ENCODE data around the gene ZNF579. TPM values are rescaled to one million over a fixed set of nuclear protein-coding genes. Genes with fewer than 3 reads are reported as not detected.

Gene ZNF579
- total RNA-seq, 1 experiment from 2014 or later: 19.9 TPM

GRCh38 chr19:55592391-55593090 is 11.9 kb upstream of the ZNF579 start:
- H3K36me3 Mint-ChIP-seq (ENCODE audit: insufficient read depth in 1 of 3, low read depth in 3 of 3): peaks cover 27 to 32% (median 28%) of the 10 kb centered on the region in 3 experiments; a peak in 6 of 7 replicates

More at GRCh38 chr19:55592391-55593090, 11.9 kb upstream of the ZNF579 start:
- no peak overlapping the region for H3K56ac ChIP-seq (ENCODE audit: insufficient read length, low read depth, low read length)
- Mint-ChIP-seq H3K9me3 (no peaks in the 10 kb centered on the region; a peak in 1 of 5 replicates), H3K4me3 (no peak overlapping the region), H3K27me3 (ENCODE audit: low read depth) (no peaks in the 10 kb centered on the region; the same call in 1 of the 2 replicates), H3K4me1 (peaks cover 18 to 36% of the 10 kb centered on the region in 2 experiments), H3K27ac (no peak overlapping the region; a peak in 1 of 7 replicates)
- no peak overlapping the region for H3K14ac ChIP-seq (ENCODE audit: insufficient read depth, low read length)
- no peak overlapping the region for H2BK5ac ChIP-seq (ENCODE audit: insufficient read length, low read length)
- no peak overlapping the region for H3K9ac ChIP-seq (ENCODE audit: extremely low read depth, insufficient read length, low read length)
- H3K23ac ChIP-seq (ENCODE audit: insufficient read length, low read depth, low read length): no peak overlapping the region
- no peak overlapping the region for H3K4ac ChIP-seq (ENCODE audit: low read depth, low read length)
- no peak overlapping the region for H3K4me2 ChIP-seq (ENCODE audit: insufficient read depth, insufficient read length, low read length)
- H4K91ac ChIP-seq (ENCODE audit: insufficient read length, low read depth, low read length): no peak overlapping the region
- no peak for TF ChIP-seq CTCF (conservative IDR thresholded peaks at IDR 0.05)
- H3K79me2 ChIP-seq (ENCODE audit: insufficient read depth, low read length): no peaks in the 10 kb centered on the region
- DNase-seq: peak; percentile 66
- peaks cover 2% of the 10 kb centered on the region for H4K20me1 ChIP-seq (ENCODE audit: control insufficient read depth, insufficient read depth, insufficient read length)
- H3K4me1 ChIP-seq (ENCODE audit: insufficient read depth, low read length): no peaks in the 10 kb centered on the region; the same call in 1 of the 2 replicates
- no peak overlapping the region for H2BK20ac ChIP-seq (ENCODE audit: low read depth, low read length, poor library complexity, severe bottlenecking)
- H2BK12ac ChIP-seq (ENCODE audit: insufficient read length, low read depth, low read length): no peak overlapping the region
- no peak overlapping the region for H2AFZ ChIP-seq (ENCODE audit: low read length)
- no peak overlapping the region for H2BK120ac ChIP-seq (ENCODE audit: low read depth, low read length, poor library complexity, severe bottlenecking)
- no peak overlapping the region for H3K18ac ChIP-seq (ENCODE audit: insufficient read length, low read depth, low read length)
- H3K27me3 ChIP-seq (ENCODE audit: insufficient read depth, low read length): no peaks in the 10 kb centered on the region
- H3T11ph ChIP-seq (ENCODE audit: low read length): no peak overlapping the region
- H3K79me1 ChIP-seq (ENCODE audit: insufficient read depth, low read depth, low read length, poor library complexity, severe bottlenecking): no peaks in the 10 kb centered on the region
- no peak overlapping the region for H4K5ac ChIP-seq (ENCODE audit: insufficient read length, low read depth, low read length)
- no peak overlapping the region for H4K8ac ChIP-seq (replicated peaks; ENCODE audit: insufficient read length, low read depth, low read length)
- H3K23me2 ChIP-seq (ENCODE audit: insufficient read length, low read depth, low read length, poor library complexity, severe bottlenecking): no peaks in the 10 kb centered on the region
- no peak overlapping the region for H3K27ac ChIP-seq (ENCODE audit: insufficient read length, low read depth, low read length)
- H3K9me3 ChIP-seq (ENCODE audit: control insufficient read depth, low read depth, low read length): no peaks in the 10 kb centered on the region
- H2BK15ac ChIP-seq (ENCODE audit: low read depth, low read length): no peak overlapping the region
- no peak overlapping the region for H2AK5ac ChIP-seq (ENCODE audit: insufficient read length, low read length)
- no CpG with 5 or more reads among the region's 73 CpGs for WGBS (ENCODE audit: extremely low coverage, insufficient read length, low lambda C conversion rate)

Measured in H9 (cell line).